ENCODE results near the gene S100A13.

Gene S100A13

DNA sequence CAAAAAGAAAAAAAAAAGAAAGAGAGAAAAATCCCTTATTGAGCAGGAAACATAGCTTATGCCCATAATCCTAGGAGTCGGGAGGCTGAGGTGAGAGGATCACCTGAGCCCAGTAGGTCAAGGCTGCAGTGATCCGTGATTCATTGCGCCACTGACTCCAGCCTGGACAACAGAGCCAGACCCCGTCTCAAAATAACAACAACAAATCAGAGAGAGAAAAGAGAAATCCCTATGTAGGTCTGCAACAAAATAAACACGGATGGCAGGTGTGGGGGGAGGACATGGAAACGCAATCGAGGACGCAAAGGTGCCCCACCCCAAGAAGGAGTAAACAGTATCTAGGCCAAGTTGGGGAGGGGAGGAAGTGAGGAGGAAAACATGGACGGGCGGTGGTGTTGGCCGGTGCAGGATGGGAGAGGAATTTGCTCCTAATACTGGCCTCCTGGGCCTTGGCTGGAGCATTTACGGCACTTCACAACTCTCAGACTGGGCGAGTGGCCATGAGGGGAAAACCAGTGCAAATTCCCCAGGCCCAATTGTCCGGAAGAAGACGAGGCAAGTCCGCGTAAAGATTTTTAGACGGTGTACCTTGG is 6.0 kb upstream of the S100A13 start:
- TF ChIP-seq POLR2AphosphoS5 (IDR thresholded peaks at IDR 0.05; ENCODE audit: low read depth, low read length) (no peak), POLR2A (IDR thresholded peaks at IDR 0.05; ENCODE audit: low read depth, low read length) (no peak), TAF1 (IDR thresholded peaks at IDR 0.05; ENCODE audit: borderline replicate concordance, low read depth, low read length) (no peak)
- DNase-seq (ENCODE audit: insufficient read length) (no peak), FAIRE-seq (no peak)

DNA sequence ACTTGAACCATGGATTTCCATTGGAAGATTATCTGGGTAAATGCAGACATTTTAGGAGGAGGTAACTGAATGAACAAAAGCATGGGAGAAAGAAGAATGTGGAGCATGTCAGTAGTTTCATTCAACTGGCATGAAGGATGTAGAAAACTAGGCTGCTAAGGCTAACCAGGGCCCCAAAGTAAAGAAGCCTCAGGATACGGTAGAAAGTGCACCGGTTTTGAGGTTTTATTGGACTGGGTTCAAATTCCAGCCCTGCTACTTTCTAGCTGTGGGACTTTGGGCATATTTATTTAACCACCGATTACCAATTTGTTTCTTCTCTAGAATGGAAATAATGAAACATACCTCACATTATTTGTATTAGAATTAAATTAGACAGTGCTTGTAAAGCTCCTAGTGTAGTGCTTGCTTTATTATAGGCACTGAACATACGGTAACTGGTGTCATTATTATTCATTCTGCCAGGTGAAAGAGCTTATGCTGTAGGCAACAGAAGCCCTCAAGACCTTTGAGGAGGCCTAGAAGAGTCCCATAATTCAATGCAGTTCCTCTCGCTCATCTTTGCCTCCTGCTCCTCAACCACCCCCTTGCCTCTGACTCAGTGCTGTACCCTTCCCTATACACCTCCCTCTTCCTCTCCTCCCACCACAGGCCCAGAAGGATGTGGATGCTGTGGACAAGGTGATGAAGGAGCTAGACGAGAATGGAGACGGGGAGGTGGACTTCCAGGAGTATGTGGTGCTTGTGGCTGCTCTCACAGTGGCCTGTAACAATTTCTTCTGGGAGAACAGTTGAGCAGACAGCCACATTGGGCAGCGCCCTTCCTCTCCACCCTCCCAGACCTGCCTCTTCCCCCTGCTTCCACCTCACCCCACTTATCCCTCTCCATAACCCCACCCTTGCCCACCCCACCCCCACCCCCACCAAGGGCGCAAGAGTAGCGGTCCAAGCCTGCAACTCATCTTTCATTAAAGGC is 4.0 kb upstream of the S100A13 start:
- TF ChIP-seq POLR2A (IDR thresholded peaks at IDR 0.05; ENCODE audit: low read depth, low read length): no peak
- TF ChIP-seq TAF1 (IDR thresholded peaks at IDR 0.05; ENCODE audit: borderline replicate concordance, low read depth, low read length): no peak
- no peak for TF ChIP-seq POLR2AphosphoS5 (IDR thresholded peaks at IDR 0.05; ENCODE audit: low read depth, low read length)
- FAIRE-seq (no peak), DNase-seq (ENCODE audit: insufficient read length) (no peak)

DNA sequence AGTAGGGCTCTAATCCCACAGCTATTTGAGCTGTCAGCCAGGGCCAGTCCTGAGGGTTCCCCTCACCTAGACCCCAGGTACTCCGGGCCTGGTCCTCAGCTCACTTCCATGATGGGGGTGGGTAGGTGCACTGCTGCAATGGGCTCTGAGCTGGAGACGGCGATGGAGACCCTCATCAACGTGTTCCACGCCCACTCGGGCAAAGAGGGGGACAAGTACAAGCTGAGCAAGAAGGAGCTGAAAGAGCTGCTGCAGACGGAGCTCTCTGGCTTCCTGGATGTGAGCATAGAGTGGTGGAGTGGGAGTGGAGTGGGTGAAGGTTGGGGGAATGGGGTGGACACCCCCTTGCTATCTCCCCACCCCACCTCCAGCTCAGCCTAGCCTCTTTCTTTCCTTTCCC is 3.1 kb upstream of the S100A13 start:
- FAIRE-seq (no peak), DNase-seq (ENCODE audit: insufficient read length) (no peak)
- TF ChIP-seq POLR2AphosphoS5 (IDR thresholded peaks at IDR 0.05; ENCODE audit: low read depth, low read length): no peak
- TF ChIP-seq POLR2A (IDR thresholded peaks at IDR 0.05; ENCODE audit: low read depth, low read length): no peak
- no peak for TF ChIP-seq TAF1 (IDR thresholded peaks at IDR 0.05; ENCODE audit: borderline replicate concordance, low read depth, low read length)

DNA sequence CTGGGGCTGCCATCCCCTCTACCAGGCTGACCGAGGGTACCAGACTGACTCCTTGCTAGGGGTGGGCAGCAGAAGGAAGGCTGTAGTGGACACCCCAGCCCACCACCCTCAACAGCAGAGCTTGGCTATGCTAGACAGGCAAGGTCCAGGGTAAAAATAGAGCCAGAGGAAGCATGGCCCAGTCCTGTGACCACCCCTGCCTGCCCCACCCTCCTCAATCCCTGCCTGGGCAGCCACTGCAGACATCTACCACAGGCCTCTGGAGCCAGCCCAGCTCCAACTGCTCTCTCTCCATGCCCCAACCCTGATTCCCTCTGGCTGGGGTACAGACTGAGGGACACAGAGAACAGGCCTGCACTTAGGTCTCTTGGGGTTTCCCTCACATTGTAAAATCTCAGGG is 2.7 kb upstream of the S100A13 start:
- FAIRE-seq: no peak
- TF ChIP-seq TAF1 (IDR thresholded peaks at IDR 0.05; ENCODE audit: borderline replicate concordance, low read depth, low read length) (no peak), POLR2AphosphoS5 (IDR thresholded peaks at IDR 0.05; ENCODE audit: low read depth, low read length) (no peak), POLR2A (IDR thresholded peaks at IDR 0.05; ENCODE audit: low read depth, low read length) (no peak)

DNA sequence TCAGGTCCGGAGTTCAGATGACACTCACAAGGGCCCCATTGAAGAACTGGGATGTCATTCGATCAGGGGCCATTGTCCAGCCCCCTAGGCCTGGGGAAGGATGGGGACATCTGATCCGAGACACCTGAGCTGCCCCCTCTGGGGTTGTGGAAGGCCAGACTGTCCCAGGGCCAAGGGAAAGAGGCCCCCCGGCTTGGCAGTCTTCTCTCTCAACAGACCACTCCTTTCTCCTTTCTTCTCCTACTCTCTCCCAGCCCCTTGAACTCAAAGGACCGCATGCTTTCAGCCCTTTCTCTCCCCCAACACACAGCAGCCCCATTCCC is 2.0 kb upstream of the S100A13 start:
- FAIRE-seq: no peak
- no peak for DNase-seq (ENCODE audit: insufficient read length)
- TF ChIP-seq POLR2A (IDR thresholded peaks at IDR 0.05; ENCODE audit: low read depth, low read length) (no peak), POLR2AphosphoS5 (IDR thresholded peaks at IDR 0.05; ENCODE audit: low read depth, low read length) (no peak), TAF1 (IDR thresholded peaks at IDR 0.05; ENCODE audit: borderline replicate concordance, low read depth, low read length) (no peak)

More for the DNA sequence above, 2.7 kb upstream of the S100A13 start:
- DNase-seq (ENCODE audit: insufficient read length): no peak

DNA sequence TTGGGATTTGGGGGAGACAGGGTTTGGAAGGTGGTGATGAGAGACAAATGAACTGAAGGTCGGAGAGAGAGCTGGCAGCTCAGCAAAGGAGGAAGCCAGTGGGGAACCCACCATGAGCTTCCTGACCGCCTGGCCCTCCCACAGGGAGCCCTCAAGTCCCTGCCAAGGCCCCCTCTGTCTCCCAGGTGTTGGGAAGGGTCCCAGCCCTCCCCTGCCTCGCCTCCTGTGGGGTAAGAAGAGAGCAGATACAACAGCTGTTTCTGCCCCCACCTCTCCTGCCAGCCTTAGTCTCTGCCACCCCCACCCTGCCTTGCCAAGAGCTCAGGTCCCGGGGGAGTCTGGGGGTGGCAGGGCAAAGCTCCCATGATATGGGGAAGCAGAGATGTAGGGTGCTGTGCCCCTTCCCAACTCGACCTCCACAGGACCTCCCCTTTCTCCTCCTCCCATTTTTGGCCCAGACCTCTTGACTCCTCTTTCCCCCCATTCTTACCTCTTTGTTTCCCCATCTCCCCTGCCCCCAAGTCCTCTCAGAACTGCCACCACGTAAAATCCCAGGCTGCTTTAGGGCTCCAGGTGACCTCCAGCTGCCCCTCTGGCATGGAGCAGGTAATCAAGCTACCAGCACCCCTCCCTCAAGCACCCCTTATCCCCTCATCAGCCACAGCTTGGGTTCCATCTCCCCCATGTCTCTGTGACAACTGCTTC is 1.5 kb upstream of the S100A13 start:
- no peak for FAIRE-seq
- no peak for DNase-seq (ENCODE audit: insufficient read length)
- TF ChIP-seq POLR2A (IDR thresholded peaks at IDR 0.05; ENCODE audit: low read depth, low read length) (no peak), TAF1 (IDR thresholded peaks at IDR 0.05; ENCODE audit: borderline replicate concordance, low read depth, low read length) (no peak), POLR2AphosphoS5 (IDR thresholded peaks at IDR 0.05; ENCODE audit: low read depth, low read length) (no peak)

DNA sequence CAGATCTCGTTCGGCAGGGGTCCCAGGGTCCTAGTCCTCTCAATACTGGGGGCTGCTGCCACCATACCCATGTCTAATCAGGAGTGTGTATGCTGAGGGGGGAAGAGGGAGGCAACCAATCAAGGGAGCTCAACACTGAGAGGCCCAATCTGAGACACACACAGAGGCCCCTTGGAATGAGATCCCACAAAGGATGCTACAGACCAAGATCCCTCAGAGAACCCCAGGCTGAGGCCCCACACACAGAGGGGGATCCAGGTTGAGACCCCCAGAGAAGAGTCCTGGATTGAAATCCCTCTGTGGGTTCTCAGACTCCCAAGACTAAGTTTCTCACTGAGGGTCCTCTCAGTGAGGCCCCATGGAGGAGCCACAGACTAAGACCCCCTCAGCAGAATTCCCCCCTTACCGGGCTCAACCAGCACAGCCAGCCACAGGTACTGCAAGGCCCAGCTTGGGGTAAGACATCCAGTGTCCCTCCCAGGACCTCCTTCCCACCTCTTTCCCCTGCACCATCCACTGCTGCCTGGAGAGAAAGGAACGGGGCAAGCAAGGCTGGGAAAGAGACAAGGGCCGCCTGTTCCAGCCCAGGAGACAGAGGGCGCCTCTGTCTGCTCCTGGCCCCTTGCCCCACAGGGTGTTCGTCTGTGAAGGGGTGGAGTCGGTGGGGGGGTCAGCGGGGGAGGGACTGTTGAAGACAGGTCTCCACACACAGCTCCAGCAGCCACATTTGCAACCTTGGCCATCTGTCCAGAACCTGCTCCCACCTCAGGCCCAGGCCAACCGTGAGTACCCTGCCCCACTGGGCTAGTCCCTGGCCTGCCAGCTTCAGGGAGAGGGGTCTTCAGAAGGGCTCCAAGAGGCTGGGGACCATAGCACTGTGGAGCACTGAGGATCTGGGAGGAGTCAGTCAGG is 666 bp upstream of the S100A13 start, which contains the start of gene S100A1:
TSS of gene S100A1 (plus strand) at position 720 of the 912 bp plus-strand sequence. CDS start 2,088 bp downstream, outside the sequence.
- TF ChIP-seq POLR2AphosphoS5 (IDR thresholded peaks at IDR 0.05; ENCODE audit: low read depth, low read length) (no peak), TAF1 (IDR thresholded peaks at IDR 0.05; ENCODE audit: borderline replicate concordance, low read depth, low read length) (no peak), POLR2A (IDR thresholded peaks at IDR 0.05; ENCODE audit: low read depth, low read length) (no peak)
- no peak for DNase-seq (ENCODE audit: insufficient read length)
- no peak for FAIRE-seq

DNA sequence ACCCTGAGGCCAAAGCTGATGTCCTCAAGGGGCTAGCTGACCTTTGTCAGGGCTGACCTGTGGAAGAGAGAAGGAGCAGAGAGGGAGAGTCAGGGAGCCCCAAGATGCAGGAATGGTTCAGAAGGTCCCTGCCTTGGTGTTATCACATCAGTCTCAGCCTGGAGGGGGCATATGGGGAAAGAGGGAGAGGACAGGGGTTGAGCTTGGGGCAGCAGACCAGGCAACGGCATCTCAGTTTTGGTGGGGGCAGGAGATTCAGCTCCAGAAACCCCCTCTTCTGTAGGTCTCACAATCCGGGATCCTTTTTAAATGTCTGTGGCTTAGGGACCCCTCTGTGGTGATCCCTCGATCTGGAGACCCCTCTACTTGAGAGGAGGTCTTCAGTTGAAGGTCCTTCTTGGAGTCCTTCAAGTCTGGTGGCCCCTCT is 815 bp downstream of the S100A13 start:
- FAIRE-seq (no peak), DNase-seq (ENCODE audit: insufficient read length) (no peak)
- no peak for TF ChIP-seq POLR2A (IDR thresholded peaks at IDR 0.05; ENCODE audit: low read depth, low read length)
- TF ChIP-seq POLR2AphosphoS5 (IDR thresholded peaks at IDR 0.05; ENCODE audit: low read depth, low read length): no peak
- TF ChIP-seq TAF1 (IDR thresholded peaks at IDR 0.05; ENCODE audit: borderline replicate concordance, low read depth, low read length): no peak

DNA sequence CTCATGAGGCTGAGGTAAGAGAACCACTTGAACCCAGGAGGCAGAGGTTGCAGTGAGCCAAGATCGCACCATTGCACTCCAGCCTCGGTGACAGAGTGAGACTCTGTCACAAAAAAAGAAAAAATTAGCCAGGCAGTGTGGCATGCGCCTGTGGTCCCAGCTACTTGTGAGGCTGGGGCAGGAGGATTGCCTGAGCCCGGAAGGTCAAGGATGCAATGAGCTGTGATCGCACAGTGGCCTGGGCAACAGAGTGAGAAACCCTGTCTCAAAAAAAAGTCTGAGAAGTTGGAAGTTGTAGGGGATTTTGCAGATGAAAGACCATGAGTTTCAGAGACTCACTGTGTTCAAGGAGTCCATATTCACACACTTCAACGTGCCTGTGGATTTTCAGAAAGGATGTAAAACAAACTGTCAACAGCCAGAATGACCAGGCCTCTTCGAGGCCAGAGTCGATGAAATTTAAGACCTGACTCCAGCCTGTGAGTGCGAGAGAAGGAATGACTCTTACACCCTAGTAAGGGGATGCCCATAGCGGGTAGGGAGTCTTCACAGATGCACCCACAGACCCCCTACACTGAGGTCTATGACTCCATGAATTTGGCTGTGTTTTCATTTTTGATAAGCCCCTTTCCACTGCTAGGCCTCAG is 2.2 kb downstream of the S100A13 start:
- FAIRE-seq (no peak), DNase-seq (ENCODE audit: insufficient read length) (no peak)
- TF ChIP-seq POLR2A (IDR thresholded peaks at IDR 0.05; ENCODE audit: low read depth, low read length) (no peak), TAF1 (IDR thresholded peaks at IDR 0.05; ENCODE audit: borderline replicate concordance, low read depth, low read length) (no peak), POLR2AphosphoS5 (IDR thresholded peaks at IDR 0.05; ENCODE audit: low read depth, low read length) (no peak)

DNA sequence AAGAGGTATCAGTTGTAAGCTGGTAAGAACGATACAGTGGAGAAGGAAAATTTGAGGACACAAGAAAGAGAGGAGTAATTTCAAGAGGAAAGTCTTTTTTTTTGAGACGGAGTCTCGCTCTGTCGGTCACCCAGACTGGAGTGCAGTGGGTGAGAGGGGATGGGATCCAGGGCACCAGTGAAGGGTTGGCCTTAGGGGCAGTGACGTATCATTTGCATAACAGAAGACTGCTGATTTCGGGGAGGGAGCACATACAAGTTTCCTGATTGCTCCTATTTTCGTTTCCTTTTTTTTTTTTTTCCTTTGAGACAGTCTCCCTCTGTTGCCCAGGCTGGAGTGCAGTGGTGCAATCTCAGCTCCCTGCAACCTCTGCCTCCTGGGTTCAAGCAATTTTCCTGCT is 4.2 kb downstream of the S100A13 start:
- FAIRE-seq: no peak
- DNase-seq (ENCODE audit: insufficient read length): no peak
- TF ChIP-seq TAF1 (IDR thresholded peaks at IDR 0.05; ENCODE audit: borderline replicate concordance, low read depth, low read length): no peak
- no peak for TF ChIP-seq POLR2A (IDR thresholded peaks at IDR 0.05; ENCODE audit: low read depth, low read length)
- TF ChIP-seq POLR2AphosphoS5 (IDR thresholded peaks at IDR 0.05; ENCODE audit: low read depth, low read length): no peak
